Hematopoietic multipotent progenitor cell treated with erythropoietin and hydrocortisone succinate and interleukin-3 and kit ligand, for 17 days (in vitro differentiated cells): ENCODE data around the gene NCAPG2.

Experiments used
- DNase-seq: peaks from one replicate; pipeline ENCODE4 v3.0.0-alpha.2; 2015; ENCODE audit warnings: low spot score

Gene NCAPG2

DNA sequence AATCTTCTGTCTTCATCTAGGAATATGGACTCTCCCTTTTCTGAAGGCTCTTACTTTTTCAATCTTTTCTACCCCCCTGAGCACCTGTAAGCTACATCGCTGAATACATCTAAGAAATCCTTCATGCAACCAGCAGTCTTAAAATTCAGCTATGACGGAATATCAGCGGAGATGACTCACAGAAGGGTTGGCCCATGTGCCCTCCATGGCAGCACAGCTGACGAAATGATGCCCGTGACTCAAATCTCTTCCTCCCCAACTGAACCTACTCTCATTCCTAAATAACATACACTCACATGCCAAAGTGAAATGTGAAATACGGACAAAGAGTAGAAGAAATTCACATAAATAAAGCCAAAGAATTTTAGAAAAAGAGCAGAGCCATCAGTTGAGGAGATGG is 30.3 kb upstream of the NCAPG2 start:
- no peak for DNase-seq

DNA sequence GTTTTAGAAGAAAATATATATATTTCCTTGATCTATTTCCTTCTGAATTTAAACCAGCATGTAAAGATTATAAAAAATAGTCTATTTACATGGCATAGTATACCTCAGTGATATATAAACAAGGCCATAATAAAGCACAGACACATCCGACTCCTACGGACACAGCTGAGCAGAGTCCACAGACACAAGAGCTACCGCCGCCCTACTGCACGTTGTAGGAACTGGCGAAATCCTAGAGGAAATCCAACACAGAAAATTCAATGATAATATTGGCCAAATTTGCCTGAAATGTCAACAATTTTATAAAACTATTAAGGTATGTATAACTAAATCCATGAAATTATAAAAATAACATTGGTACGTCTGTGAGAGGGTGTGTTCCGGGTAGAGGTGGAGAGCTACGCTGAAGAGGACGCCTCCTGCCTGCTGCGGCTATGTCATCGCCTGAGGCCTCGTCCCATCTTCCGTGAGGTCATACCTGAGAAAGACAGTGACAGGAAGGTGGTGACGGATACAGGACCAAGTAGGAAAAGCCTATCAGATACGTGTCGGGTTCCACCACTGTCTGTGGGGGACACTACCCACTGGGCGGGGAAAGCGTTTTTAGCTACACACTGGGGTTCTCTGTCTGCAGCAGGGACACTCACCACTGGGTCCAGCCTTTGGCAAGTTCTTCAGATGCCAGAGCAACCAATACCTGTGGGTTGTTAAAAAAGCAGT is 29.3 kb upstream of the NCAPG2 start:
- DNase-seq, result no peak

DNA sequence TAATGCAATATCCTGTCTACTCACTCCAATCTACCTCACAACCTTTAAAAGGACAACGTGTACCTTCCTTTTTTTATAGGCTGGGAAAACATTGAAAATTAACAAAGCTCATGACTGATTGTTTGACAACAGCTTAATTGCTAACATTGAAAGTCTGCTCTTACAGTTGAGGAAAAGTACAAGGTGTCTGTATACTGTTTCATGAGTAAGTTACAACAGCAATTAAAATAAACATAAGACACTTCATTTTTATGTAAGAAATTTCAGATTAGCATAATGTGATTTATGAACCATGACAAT is 28.6 kb upstream of the NCAPG2 start:
- no peak for DNase-seq

DNA sequence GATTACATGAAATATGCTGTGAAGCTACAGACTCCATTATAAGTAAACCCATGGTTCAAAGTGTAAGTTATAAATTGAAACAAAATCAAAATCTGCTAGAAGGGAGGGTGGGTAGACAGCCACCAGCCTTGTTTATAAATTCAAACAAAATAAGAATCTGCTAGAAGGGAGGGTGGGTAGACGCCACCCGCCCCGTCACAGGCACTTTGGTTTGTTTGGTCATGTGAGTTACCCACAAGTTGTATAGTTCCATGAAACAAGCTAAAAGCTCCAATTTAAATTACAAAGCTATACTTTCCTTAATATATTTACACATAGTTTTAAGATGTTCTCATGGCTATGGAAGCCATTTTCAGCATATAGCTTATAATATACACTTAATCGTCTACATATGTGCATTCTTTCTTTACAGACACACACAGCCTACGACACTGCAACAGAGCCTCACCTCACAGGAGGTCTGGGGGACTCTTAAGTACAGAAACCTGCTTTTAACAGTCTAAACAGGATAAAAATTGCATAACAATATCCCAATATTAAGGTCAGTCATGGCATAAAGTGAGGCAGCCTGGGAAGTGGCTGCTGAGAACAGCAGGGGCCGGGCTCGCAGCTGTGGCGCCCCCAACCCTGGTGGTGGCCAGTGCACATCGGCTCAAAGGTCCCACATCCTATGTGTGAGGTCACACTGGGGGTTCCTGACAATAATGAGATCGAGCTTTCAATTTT is 28.1 kb upstream of the NCAPG2 start:
- no peak for DNase-seq

DNA sequence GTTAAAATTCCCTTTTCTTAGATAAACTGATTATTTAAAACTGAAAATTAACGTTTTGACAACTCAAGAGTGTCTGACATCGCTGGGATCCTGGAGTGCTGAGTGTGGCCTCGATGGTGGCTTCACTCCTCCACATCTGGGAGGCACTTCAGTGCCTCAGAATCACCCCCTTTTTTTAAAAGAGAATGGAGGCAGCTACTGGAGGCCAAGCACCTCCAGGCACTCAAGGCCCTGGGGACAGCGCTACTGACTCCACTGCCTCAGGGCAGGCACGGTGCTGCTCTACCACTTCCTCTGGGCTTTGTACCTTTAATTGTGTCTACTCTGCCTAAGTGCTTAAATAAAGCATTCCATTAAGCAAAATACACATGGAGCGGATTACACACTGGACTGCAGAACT is 27.2 kb upstream of the NCAPG2 start:
- no peak for DNase-seq

DNA sequence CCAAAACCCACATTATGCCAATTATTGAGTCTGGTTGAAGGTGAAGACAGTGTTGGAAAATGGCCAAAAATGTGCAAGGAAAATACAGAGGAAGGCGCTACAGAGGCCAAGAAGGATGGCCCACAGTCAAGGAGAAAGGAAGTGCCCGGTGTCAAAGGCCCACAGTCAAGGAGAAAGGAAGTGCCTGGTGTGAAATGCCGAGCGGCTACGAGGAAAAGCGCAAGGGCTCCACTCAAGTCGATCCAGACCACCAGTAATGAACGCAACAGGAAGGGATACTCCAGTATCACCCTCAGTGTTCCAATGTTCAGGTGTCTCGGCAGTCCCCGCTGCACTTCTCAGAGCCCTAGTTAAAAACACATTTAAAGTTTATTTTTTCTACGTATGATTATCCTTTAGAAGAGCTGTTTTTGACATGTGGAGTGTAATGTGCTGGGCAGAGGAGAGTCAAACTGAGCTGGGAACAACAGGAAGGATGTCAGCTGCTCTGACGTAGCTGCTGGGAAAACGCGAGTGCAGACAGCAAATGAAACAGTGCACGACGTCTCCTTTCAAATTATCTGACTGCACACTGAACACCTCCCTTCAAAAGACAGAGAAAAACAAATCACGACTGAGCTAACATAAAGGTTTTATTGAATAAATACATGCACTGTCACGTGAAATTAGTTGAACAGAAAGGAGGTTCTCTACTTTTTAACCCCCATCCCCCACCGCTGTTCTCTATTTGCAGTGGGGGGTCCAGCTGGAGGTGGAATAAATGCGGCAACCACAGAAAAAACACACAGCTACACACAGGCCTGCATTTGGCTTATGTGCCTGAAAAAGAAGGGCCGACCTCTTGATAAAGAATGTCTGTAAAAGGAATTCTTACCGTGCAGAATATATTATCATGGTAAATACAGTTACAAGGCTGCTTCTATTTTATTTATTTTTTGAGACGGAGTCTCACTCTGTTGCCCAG is 26.1 kb upstream of the NCAPG2 start:
- DNase-seq, result no peak

DNA sequence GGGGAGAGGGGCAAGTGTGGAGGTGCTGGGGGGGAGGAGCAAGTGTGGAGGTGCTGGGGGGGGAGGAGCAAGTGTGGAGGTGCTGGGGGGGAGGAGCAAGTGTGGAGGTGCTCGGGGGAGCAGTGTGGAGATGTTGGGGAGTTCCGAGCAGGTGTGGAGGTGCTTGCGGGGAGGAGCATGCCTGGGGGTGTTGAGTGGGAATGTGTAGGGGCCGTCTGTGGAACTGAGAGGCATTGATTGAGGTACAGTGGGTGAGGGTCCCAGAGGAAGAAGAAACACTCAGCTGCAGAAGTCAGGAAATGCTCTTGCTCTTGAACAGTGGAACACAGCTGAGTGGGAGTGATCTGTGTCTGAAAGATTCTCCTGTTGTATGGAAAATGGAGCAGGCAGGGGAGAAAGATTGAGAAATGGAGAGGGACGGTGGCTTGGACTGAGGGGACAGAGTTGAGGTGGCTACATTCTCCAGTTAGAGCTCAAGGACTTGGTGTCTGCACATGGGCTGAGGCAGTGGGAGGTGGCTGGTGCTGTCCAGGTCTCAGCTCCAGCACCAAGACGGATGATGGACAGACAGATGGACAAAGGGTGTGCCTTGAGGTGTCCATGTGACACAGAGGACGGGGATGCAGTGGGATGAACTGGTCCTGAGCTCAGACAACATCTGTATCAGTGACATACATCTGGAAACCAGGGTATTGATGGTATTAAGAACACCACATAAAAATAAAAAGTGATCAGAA is 25.2 kb upstream of the NCAPG2 start:
- DNase-seq, result no peak

DNA sequence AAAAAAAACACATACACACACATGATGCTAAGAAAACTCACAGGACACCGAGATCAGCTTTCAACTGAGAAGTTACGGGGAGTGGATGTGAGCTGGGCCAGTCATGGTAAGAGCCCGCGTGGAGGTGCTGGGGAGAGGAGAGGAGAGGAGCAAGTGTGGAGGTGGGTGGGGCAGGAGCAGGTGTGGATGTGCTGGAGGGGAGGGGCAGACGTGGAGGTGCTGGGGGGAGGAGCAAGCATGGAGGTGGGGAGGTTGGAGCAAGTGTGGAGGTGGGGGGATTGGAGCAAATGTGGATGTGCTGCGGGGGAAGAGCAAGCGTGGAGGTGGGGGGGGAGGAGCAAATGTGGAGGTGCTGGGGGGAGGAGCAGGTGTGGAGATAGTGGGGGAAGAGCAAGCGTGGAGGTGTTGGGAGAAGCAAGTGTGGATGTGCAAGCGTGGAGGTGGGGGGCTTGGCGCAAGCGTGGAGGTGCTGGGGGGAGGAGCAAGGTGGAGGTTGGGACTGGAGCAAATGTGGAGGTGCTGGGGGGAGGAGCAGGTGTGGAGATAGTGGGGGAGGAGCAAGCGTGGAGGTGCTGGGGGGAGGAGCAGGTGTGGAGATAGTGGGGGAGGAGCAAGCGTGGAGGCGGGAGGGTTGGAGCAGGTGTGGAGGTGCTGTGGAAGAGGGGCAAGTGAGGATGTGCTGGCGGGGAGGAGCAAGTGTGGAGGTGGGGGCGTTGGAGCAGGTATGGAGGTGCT is 24.5 kb upstream of the NCAPG2 start:
- DNase-seq, result no peak

DNA sequence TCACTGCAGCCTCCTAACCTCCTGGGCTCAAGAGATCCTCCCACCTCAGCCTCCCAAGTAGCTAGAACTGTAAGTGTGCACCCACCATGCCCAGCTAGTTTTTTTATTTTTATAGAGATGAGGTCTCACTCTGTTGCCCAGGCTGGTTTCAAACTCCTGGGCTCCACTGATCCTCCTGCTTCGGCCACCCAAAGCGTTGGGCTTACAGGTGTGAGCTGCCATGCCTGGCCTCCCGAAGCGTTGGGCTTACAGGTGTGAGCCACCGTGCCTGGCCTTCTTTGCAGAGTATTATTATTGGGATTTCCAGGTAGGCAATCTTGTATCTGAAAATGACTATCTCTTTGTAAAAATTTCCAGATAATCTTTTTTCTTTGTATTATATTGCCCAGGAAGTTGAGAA is 23.1 kb upstream of the NCAPG2 start:
- DNase-seq, result no peak

DNA sequence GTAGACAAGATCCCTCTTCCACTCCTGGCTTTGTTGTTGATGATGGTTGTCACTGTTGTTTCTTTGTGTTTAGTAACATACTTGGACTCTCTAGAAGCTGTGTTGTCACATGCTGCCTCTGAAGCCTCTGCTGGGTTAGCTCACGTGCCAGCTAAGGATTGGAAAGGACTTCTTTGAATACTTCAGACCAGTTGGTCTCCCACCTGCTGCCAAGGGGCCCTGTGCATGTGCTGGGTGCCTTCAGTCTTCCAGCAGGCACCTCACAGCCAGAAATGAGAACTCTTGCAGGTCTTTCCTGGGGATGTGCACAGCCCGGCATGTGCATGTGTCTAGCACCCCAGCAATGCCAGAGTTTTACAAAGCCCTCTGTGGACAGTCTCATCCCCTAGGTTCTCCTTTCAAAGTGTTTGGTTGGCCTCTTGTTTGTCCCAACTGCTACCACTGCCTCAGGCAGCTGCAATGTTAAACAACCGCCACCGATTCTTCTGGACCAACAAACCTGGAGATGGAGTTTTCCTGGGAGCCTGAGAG is 21.7 kb upstream of the NCAPG2 start:
- no peak for DNase-seq

DNA sequence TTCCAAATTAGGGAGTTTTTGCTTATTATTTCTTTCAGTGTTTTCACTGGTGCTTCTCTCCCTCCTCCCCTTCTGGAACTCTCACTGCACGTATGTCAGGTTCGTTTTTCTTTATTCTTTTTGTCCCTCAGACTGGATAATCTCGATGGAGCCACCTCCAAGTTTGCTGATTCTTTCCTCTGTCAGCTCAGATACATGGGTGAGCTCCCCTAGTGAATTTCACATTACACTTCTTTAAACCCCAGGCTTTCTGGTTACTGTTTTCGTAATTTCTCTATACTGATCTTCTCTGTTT is 20.8 kb upstream of the NCAPG2 start:
- DNase-seq, result no peak

DNA sequence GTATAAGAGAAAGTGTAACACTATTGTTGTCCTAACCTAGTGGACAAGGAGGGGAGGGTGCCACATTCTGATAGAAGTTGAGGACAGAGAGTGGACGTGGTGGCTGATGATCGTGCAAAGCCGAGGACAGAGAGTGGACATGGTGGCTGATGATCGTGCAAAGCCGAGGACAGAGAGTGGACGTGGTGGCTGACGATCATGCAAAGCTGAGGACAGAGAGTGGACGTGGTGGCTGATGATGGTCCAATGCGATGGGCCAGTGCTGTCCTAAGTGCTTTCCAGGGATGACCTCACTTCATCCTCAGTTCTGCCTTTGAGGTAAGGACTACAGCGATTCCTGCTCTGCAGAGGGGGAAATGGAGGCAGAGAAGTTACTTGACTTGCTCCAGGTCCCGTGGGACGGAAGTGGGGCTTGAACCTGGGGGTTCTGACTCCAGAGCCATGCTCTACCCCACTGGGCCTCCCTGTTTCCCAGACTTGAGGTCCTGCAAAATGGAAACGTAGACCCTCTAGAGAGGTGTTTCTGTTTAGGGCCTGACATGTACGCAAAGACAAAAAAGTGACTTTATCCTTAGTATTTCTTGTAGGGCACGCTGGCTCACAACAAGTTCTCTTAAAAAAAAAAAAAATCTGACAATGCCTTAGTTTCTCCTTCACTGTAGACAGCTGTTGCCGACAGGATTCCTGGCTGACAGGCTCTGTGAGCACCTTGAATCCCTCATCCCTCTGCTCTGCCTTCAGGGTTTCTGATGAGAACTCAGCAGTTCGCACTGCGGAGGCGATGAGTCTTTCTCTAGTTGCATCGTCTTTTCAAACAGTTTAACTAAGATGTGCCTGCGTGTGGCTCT is 20.3 kb upstream of the NCAPG2 start:
- no peak for DNase-seq

DNA sequence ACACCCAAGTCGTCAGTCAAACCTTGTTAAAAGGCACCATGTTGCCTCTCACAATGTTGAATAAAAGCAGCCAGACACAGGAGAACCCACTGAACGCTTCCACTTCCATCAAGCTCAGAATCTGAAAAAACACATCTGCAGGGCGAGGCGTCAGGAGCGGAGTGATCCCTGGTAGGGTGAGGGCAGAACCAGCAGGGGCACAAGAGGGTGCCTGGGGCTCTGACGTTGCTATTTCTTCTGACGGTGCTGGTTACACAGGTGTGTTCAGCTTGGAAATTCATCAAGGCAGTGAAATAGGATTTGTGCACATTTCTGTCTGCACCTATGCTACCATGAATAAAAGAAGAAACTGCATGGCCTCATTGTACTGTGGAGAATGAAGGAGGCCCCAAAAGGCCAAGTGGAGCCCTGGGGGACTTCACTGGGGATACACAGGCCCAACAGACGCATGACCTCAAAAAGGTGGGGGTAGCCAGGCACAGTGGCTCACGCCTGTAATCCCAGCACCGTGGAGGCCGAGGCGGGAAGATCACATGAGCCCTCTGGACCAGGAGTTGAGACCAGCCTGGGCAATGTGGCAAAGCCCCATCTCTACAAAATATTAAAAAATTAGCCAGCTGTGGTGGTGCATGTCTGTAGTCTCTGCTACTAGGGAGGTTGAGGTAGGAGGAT is 19.2 kb upstream of the NCAPG2 start:
- no peak for DNase-seq

DNA sequence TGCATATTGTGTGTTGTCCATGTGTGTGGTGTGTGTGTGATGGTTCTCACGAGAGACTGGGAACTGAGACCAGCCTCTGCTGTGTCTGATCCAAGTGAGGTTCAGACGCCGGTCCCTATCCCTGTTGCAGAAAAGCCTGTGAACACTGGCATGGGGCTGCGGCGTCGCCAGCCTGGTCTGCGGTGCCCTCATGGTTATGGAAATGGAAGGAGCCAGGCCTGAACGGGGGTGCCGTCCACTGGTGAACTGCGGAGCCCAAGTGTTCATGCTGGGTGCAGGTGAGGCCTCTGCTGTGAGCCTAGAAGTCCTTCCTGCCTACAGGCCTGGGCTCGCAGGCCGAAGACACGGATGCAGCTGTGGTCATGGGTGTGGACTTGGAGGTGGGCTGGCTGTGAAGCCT is 18.7 kb upstream of the NCAPG2 start:
- no peak for DNase-seq

DNA sequence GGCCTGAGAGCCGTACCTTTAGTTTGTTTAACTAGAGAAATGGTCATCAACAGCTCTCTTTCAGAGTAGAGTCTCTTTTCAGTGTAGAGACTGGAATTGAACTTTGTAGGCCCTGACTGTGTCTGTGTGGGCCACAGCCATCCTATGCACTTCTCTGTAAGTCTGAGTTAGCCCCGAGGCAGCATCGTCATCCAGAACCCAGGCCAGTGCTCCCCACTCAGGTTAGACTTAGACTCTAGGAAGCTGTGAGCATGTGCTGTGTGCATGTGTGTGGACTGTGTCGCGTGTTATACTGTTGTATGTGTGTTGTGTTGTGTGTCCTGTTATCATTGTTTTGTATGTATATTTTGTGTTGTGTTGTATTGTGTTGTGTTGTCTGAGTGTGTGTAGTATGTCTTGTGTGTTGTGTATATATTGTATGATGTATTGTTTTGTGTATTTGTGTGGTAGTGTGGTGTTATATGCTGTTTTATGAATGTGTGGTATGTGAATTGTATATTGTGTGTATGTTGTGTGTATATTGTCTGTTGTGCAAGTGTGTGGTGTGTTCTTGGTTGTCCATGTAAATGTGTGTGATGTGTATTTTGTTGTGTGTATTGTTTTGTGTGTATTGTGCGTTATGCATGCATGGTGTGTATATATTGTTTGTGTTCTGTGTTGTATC is 18.1 kb upstream of the NCAPG2 start:
- no peak for DNase-seq

DNA sequence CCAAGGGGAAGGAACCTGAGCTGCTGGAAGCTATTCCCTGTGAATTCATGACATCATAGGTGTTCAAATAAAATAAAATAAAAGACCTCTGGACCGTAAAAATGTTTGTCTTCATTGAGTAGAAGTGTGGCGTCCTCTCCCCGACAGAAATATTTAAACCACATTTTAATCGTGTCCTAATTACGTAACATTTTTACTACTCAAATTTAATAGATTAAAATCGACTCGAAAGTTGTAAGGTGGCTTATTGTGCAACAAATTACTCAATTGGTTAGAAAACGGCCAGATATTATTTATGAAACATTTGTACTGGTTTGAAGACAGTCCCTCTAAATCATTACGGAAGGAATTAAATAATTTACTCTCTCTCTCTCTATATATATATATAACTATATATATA is 15.5 kb upstream of the NCAPG2 start:
- no peak for DNase-seq

DNA sequence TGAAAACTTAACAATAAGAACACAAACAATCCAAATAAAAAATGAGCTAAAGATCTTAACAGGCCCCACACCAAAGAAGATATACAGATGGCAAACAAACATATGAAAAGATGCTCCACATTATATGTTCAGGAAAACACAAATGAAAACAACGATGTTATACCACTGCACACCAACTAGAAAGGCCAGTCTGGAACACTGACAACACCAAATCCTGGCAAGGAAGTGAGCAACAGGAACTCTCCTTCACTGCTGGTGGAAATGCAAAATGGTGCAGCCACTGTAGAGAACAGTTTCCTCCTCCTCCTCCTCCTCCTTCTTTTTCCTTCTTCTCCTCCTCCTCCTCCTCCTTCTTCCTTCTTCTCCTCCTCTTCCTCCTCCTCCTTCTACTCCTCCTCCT is 12.2 kb upstream of the NCAPG2 start:
- no peak for DNase-seq

DNA sequence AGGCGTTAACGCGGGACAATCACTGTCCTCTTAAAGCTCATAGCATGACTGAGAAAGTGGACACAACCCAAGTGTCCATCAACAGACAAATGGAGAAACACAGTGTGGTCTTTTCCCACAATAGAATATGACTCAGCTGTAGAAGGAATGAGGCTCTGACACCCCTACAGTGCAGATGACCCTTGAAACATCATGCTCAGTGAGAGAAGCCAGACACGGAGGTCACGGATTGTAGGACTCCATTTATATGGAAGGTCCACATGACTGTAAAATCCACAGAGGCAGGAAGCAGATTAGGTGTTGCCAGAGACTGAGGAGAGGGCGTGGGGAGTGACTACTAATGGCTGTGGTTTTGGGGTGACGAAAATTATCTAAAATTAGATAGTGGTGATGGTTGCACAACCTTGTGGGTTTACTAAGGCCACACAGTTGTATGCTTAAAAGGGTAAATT is 6.1 kb upstream of the NCAPG2 start:
- no peak for DNase-seq

DNA sequence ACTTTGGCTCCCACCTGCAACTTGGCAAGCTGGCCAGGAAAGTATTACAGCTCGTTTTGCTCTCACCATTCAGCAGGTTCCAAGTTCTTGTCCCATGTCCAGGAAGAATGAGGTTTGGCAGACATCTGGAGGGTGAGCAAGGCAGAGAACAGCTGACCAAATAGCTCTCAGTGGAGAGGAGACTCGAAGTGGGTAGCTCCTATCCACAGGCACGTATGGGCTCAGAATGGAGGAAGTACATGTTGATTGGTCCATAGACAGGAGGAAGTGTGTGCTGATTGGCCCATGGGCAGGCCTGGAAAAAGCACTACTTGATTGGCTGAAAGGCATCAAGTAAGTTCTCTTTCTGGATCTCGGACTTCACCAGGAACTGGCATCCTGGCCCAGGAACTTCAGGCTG is 3.0 kb upstream of the NCAPG2 start:
- no peak for DNase-seq
